ENCODE results near the gene SEMA3C. TPM values are rescaled to one million over a fixed set of nuclear protein-coding genes. Genes with fewer than 3 reads are reported as not detected.

The SEMA3C gene
- polyA plus RNA-seq (ENCODE audit: insufficient read length): 23.3 TPM
- long read RNA-seq, donor 1, full-length matches to known transcripts: 8 of 8 reads
- long read RNA-seq, donor 1, partial matches to known transcripts: 0 of 8 reads
- long read RNA-seq, donor 1, other reads (novel, unspliced or antisense): 0 of 8 reads
- long read RNA-seq, donor 2, full-length matches to known transcripts: 8 of 8 reads
- long read RNA-seq, donor 2, partial matches to known transcripts: 0 of 8 reads
- long read RNA-seq, donor 2, other reads (novel, unspliced or antisense): 0 of 8 reads
- long read RNA-seq, donor 3, full-length matches to known transcripts: 4 of 4 reads
- long read RNA-seq, donor 3, partial matches to known transcripts: 0 of 4 reads
- long read RNA-seq, donor 3, other reads (novel, unspliced or antisense): 0 of 4 reads
- long read RNA-seq, donor 4: 0 reads
- long read RNA-seq, donor 5, full-length matches to known transcripts: 4 of 4 reads
- long read RNA-seq, donor 5, partial matches to known transcripts: 0 of 4 reads
- long read RNA-seq, donor 5, other reads (novel, unspliced or antisense): 0 of 4 reads
- long read RNA-seq, donor 6, full-length matches to known transcripts: 10 of 16 reads
- long read RNA-seq, donor 6, partial matches to known transcripts: 6 of 16 reads
- long read RNA-seq, donor 6, other reads (novel, unspliced or antisense): 0 of 16 reads
- long read RNA-seq, donor 7, full-length matches to known transcripts: 4 of 21 reads
- long read RNA-seq, donor 7, partial matches to known transcripts: 17 of 21 reads
- long read RNA-seq, donor 7, other reads (novel, unspliced or antisense): 0 of 21 reads
- long read RNA-seq, donor 8, full-length matches to known transcripts: 1 of 1 reads
- long read RNA-seq, donor 8, partial matches to known transcripts: 0 of 1 reads
- long read RNA-seq, donor 8, other reads (novel, unspliced or antisense): 0 of 1 reads

DNA sequence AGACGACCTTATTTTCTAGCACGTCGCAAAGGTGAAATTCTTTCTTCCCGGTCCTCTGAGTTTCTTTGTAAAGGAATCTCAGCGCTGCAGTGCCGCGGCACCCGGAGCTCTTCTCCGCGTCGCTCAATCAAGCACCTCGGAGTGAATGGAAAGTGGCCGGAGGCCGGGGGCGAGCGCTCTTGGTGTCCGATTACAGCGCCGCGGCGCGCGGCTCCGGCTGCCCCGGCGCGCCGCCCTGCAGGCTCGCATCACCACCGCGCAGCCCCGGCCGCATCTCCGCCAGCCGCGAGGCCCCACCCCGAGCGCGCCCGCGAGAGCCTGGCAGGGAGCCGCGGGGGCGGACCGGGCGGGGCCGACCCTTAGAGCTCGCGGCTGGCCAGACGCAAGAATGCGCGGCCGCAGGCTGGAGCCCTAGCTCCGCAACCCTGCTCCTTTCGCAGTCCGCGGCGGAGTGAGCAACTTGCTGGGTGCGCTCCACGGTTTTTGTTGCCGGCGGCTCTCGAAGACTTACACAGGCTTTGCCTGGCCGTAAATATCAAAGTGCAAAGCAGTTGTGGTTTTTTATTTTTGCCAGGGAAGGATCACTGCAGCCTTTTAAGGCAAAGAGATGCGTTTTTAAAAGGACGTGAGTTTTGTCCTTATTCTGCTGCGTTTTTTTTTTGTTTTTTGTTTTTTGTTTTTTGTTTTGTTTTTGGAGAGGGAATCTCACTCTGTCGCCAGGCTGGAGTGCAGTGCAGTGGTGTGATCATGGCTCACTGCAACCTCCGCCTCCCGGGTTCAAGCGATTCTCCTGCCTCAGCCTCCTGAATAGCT is at the start of gene SEMA3C:
SEMA3C (minus strand) TSS at position 143 of the 813 bp plus-strand sequence. CDS start 2,270 bp downstream, outside the sequence.
- peak; percentile 90 for DNase-seq

DNA sequence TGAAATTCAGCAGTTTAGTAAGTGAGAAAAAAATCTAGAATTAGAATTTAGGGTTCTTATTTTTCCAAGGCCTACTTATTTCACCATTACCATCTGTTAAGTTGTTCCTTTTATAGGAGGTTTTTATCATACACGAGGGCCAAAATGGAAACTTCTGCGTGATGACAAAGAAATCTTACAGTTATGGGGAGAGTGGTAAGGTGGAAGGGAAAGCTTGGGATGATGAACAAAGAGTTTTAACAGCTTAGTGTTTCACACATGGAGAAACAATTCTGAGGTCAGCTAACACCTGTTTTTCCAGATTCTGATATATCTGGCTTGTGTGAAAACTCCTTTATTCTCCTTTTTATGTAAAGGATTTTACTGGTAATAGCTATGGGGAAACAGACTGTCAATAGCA is 49.8 kb upstream of the SEMA3C start:
- DNase-seq: no peak

DNA sequence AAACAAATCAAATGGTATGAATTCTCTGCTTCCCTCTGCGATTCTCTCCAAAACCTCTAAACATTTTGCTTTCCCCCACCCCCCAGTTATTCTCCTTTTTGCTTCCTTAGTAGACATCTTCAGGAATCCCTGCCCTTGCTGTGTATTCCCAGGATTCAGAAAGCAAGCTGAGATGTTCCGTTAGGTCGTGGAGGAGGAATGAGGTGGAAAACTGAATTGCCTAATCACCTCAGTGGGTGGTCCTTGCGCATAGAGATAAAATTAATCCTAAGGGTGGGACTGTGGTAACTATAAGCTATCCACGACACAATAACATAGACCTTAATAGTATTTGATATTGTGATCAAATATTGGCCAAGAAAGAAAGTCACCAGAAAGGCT is 49.1 kb upstream of the SEMA3C start:
- DNase-seq: no peak

DNA sequence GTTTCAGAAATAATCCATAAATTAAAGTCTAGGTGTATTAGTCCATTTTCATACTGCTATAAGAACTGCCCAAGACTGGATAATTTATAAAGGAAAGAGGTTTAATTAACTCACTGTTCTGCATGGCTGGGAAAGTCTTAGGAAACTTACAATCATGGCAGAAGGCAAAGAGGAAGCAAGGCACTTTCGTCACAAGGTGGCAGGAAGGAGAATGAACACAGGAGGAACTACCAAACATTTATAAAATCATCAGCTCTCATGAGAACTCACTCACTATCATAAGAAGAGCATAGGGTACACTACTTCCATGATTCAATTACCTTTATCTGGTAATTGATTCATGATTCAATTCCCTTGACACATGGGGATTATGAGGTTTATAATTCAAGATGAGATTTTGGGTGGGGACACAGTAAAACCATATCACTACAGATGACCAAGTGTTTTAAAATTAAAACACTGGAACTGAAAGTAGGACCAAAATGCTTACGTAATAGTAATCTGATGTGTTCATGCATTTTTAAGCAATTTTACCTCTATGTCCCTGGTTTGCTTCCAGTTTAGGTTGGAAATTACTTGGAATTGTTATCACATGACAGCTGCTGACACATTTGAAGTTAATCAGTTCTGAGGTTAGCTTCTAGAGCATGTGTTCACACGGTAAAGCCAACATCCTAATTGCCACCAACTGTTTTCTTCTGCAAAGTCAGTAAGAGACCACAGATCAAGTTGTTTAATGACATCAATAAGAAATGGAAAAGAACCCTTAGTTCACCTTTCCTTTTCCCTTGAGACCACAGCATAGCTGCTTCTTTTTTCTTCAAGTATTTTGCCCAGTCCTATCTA is 48.4 kb upstream of the SEMA3C start:
- no peak for DNase-seq

DNA sequence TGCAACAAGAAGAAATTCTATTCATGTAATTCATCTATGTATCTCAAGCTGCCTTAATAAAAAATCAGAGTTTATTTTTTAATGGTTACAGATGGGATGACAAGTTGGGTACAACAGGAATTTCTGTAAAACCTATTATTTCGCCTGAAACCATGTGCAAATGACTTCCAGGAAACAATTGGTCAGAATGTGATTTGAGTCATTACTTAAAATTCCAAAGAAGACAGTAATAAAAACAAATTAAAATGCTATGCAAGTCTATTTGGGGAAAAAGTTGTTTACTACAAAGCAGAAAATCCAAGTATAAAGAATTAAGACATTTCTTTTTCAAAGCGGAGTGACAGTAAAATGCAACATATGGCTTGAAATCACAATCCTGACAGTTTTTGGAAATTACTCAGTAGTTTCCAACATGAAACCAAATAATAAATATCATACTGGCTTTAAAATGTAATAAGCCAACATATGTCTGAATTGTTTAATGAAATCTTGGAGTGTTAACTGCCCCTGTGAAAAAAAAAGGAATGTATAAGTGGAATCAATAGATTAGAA is 41.5 kb upstream of the SEMA3C start:
- DNase-seq: no peak

DNA sequence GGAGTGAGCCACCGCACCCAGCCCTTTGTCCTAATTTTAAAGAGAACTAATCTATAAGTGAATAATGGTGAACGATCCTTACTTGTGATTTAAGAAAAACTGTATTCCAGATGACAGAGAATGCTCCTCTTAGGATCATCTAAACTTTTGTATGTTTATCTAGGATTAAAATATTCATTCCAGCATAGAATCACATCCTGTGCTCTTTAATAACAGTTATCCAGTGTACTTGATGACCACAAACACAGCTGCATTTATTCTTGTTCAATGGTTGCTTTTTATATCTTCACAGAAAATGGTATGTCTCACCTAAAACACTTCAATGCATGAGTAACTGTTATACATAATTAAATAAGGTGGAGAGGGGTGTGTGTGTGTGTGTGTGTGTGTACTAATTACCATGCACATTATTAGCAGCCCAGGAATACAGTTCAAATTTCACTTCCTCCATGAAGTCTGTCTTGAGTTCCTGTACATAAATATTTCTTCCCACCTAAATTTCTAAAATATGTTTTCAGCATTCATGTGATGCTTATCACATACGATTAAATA is 38.5 kb upstream of the SEMA3C start:
- DNase-seq: no peak

DNA sequence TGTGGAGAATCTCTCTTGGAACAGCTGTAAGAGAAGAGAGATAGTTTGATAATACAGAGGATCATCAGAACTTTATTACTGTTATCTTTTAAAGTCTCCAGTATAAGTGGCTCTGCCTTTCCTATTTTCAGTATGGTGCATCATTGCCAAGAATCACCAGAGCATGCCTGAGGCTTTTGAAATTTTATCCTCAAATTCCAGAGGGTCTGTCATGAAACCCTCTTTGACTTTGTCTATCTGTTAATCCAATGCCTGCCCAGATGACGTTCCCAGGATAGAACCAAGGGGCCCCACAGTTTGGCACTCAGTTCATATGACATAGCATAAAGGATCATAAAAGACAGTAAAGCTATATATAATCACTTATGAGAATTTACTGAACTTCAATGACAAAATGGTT is 35.3 kb upstream of the SEMA3C start:
- DNase-seq: no peak

DNA sequence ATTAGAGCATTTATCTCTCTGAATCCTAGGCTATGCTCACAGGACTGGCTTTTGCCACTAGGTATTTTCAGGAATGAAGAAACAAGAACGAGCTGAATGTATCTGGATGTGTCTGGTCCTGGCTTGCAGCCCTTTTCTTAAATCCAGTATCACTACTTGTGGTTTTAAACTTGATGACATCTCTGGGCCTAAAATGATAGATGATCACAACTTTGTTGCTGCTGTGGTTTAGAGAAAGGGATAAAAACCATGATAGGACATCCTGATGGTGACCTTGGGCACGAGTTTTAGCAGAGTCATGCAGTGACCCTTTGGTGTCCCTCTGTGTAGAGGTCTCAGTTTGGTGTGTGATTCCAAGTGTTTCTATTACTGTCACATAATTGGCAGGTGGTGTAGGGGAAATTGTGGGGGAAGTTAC is 31.7 kb upstream of the SEMA3C start:
- DNase-seq: no peak

DNA sequence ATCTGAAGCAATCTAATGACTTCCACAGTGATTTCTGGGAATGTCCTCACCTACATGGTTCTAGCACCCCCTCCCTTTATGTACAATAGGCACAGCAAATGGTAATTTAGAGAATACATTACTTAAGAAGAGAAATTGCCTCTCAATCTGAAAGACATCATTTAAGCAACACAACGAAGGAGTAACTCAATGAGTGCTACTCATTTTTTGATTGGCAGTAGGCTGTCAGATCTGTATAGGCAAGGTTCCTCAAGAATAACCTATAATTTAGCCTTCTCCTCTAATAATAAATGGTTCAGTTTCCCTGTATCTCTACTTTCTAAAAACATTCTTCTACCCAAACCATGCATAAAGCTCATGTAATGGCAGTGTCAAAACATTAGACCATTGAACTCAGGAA is 30.6 kb upstream of the SEMA3C start:
- DNase-seq: no peak

DNA sequence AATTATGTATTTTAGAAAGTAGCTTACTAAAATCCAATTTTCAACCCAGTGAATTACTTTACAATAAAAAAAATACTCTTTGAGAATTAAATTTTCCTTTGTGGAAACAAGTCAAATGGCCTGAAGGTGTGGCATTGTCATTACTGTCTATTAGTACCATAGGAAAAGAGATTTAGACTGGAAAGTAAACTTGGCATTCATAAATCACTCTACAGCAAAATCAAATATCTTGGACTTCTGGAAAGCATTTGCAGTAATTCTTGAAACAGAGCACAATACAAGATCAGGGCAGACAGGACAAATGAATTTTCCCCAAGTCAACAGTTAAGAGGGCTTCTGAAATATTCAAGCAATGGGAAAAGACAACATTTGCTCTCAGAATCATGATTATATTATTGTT is 28.0 kb upstream of the SEMA3C start:
- no peak for DNase-seq

DNA sequence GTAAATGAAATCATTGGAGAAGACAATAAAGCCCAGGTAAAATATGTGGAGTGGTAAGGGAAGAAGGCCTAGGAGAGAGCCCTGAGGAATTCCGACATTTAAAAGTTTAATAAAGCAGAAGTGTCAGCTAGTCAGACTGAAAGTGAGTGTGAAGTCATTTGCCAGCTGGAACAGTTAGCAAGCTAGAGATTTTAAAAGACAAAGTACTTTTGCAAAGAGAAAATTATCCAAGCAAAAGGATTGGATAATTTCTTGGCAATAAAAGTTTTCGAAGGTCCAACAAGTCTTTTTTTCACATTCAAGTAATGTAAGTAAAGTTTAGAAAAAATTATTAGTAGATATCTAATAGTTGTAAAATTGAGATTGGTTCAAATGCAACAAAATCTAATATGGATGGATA is 27.1 kb upstream of the SEMA3C start:
- no peak for DNase-seq

DNA sequence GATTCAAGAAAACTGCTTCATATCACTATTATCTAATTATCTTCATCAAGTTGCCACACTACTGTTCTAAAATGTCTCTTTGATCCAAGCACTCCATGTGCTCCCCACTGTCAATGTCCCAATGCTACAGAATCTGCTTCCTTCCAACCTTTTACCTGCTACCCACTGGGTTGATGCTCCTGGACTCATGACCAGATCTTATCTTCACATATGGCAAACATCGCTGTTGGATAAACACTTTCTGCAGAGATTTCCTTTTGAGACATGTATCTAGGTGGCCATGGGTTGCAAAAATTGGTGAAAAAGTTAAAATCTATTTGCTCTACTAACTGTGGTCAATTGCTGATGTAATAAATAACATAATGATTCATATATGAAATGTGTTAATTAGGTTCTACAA is 24.5 kb upstream of the SEMA3C start:
- DNase-seq: no peak

DNA sequence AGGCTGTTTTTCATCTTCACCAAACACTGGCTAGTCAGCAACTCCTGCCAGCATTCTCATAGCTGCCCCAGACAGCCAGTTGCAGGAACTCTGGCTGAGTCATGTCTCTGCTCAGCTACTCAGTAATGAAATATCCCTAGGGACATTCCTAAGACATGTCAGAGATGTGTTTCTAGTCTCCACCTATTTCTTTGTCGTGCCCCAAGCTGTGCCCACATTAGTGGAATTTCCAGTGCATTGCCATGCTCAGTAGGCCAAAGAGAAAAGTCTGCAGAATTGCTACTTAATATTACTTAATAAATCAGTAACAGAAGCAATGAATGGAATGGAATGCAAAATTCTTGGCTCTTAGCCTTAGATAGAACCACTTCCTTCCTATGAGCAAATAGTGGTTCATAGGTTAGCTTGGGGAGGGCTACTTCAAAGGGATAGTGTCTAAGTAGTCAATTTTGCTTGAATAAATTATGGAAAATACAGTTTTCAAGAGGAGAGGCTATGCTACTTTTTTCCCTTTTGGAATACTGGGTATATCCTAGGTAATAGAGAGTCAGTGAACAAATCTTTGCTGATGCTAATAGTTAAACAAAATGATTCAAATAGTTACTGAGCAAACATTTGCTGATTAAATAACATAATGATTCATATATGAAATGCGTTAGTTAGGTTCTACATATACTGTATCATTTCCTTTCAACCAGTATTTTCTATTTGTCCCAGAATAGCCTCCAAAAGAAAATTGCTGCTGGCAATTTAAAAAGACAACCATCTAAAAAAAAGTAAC is 23.6 kb upstream of the SEMA3C start:
- no peak for DNase-seq

DNA sequence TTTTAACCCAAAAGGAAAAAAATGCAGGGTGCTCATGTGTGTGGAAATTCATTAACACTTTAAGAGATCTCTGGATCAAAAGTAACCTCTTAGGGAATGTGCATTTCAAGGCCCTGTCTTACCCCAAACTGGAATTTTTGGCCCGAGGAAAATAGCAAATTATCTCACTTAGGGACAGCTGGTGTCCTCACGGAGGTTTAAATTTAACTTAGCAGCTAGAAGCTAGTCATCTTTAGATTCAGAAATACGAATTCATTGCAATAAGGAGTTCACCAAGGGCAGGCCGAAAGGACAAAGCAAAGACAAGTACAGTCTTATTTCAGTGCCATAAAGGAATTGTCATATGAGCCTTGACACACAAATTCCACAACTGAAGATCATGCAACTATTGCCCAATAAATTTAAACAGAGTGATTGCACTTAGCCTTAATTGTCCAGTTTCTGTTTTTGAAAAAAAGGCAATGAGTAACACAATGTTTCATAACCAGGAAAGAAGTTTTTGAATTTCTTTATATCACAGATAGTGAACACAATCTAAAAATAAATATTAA is 22.4 kb upstream of the SEMA3C start:
- DNase-seq: no peak

DNA sequence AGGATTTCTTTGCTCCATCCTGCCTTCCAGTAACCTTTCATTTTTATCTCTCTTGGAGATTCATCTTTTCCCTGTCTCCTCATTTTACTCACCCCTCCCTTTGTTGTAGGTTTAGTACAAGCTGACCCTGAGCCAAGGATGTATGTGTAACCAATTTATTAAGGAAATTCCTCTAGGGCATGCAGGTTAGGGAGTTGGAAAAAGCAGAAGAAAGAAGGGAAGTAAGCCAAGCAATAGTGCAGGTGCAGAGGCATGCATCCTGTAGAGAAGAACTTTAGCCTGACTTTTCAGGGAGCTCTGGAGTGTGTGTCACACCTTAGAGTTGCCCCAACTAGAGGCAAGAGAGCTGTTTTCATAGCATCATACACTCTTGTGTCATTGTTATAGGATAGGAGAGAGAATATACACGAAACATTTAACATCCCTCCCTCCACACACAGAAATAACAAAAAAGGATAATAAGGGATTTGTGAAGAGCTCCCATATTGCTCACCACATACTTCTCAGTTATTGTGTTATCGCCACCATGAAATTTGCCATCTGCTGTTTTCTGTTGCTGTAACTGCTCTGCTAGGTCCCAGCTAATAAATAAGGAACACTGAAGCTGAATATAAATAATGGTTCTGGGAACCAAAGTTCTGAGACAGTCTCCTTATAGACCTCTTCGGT is 21.8 kb upstream of the SEMA3C start:
- no peak for DNase-seq

DNA sequence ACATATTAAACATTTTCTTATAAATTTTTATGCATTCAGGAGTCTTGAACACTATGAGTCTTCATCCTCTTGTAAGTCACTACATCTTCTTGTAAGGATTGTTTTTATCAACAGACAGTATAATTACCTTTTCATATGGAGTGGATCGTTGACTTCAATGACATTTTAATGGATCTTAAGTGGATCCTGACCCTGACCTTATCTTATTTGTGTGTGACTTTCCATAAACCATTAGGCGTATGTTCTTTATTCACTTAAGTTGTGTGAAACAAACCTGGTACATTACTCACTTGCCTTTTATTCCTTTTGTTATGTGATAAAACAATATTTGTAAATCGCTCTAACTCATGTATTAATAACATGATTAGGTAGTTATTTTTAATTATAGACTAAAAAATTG is 18.5 kb upstream of the SEMA3C start:
- DNase-seq: no peak

DNA sequence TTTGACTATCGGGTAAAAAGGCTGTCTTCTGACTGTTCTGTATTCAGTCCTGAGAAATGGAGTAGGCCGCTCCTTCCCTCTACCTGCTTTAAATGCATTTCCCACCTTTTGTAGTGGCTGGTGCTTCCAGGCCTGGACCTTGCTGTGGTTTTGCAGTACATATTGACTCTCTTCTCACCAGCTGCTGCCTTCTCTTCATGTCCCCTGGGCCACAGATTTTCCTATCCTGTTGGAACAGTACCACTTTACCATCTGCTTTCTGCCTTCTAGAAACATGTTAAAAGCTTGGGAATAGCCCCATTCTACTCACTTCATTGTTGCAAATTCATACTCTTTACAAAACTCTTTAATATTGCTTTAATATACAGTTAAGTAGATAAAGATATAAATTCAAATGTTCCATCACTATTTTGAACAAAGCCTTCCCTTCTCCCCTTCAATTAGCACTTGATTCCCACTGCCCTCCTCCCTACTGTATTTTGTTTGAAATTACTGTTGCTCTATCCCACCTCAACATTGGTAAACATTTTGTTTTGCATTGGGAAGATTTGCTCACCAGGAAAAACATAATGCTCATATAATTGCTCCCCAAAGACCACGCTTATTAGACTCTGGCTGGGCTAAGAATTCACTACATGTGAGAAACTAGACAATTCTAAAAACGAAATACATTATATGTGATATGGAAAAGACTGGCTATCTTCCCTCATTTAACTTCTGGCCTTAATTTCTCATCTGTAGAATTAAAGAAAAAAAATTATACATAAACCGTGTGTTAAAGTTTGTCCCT is 17.3 kb upstream of the SEMA3C start:
- DNase-seq: no peak

DNA sequence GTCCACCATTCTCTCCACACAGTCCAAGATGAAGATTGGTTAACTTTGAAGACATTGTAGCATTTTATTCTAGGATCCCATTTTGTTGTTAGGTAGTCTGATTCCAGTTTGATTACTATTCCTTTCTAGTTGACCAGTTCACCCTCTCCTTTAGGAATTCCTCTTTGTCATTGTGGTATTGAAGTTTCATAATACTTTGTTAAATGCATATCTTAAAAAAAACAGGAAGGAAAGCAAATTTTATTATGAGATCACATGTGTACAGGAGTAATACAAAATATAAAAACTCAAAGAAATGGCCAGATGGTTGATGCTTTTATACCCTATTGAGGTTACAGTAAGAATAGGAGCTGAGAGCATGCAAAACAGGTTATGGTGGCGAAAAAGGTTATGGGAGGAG is 15.5 kb upstream of the SEMA3C start:
- DNase-seq: no peak

Measured in left kidney (tissue), 8 donors.